ENCODE results near the gene MAN2B2.

MAN2B2 gene

GRCh38 chr4:6658597-6659075 is 83.6 kb downstream of the MAN2B2 start:
- Histone ChIP-seq H3K4me3 (ENCODE audit: low read length) (no peak overlapping the region), H3K9me2 (replicated peaks; ENCODE audit: insufficient read depth, low read length) (no peaks in the 10 kb centered on the region), H3K4me2 (ENCODE audit: low read depth, low read length) (no peak overlapping the region), H3K79me2 (ENCODE audit: low read length) (no peaks in the 10 kb centered on the region), H3F3A (ENCODE audit: insufficient read depth, low read length) (no peaks in the 10 kb centered on the region), H3K9ac (ENCODE audit: low read length) (no peak overlapping the region), H4K20me1 (ENCODE audit: insufficient read depth, low read length) (no peaks in the 10 kb centered on the region), H3K27ac (ENCODE audit: low read length) (no peak overlapping the region), H3K9me3 (replicated peaks; ENCODE audit: insufficient read depth, low read length) (no peaks in the 10 kb centered on the region), H3K4me1 (ENCODE audit: low read length) (no peaks in the 10 kb centered on the region), H3K36me3 (replicated peaks; ENCODE audit: insufficient read depth, low read length) (no peaks in the 10 kb centered on the region), H2AFZ (ENCODE audit: low read length) (no peak overlapping the region), H3K27me3 (replicated peaks; ENCODE audit: insufficient read depth, low read length) (peaks cover 54% of the 10 kb centered on the region)
- DNase-seq: no peak
- TF ChIP-seq CTCF (IDR thresholded peaks at IDR 0.05; ENCODE audit: low read length): no peak
- no peak for TF ChIP-seq EZH2phosphoT487 (IDR thresholded peaks at IDR 0.05; ENCODE audit: low read length)
- TF ChIP-seq EZH2 (optimal IDR thresholded peaks at IDR 0.05; ENCODE audit: low read depth, low read length): no peak

GRCh38 chr4:6659897-6660296 is 84.9 kb downstream of the MAN2B2 start:
- Histone ChIP-seq H3K4me1 (ENCODE audit: low read length) (no peaks in the 10 kb centered on the region), H3F3A (ENCODE audit: insufficient read depth, low read length) (no peaks in the 10 kb centered on the region), H2AFZ (ENCODE audit: low read length) (no peak overlapping the region), H3K9me3 (replicated peaks; ENCODE audit: insufficient read depth, low read length) (no peaks in the 10 kb centered on the region), H3K27me3 (replicated peaks; ENCODE audit: insufficient read depth, low read length) (peaks cover 54% of the 10 kb centered on the region), H4K20me1 (ENCODE audit: insufficient read depth, low read length) (no peaks in the 10 kb centered on the region), H3K4me2 (ENCODE audit: low read depth, low read length) (no peak overlapping the region), H3K4me3 (ENCODE audit: low read length) (no peak overlapping the region), H3K9me2 (replicated peaks; ENCODE audit: insufficient read depth, low read length) (no peaks in the 10 kb centered on the region), H3K27ac (ENCODE audit: low read length) (no peak overlapping the region), H3K79me2 (ENCODE audit: low read length) (no peaks in the 10 kb centered on the region), H3K36me3 (replicated peaks; ENCODE audit: insufficient read depth, low read length) (no peaks in the 10 kb centered on the region), H3K9ac (ENCODE audit: low read length) (no peak overlapping the region)
- DNase-seq: no peak
- TF ChIP-seq EZH2phosphoT487 (IDR thresholded peaks at IDR 0.05; ENCODE audit: low read length) (no peak), EZH2 (optimal IDR thresholded peaks at IDR 0.05; ENCODE audit: low read depth, low read length) (no peak), CTCF (IDR thresholded peaks at IDR 0.05; ENCODE audit: low read length) (no peak)

- Histone ChIP-seq H3K79me2 (ENCODE audit: low read length) (no peaks in the 10 kb centered on the region), H3K27ac (ENCODE audit: low read length) (no peak overlapping the region), H3K9me3 (replicated peaks; ENCODE audit: insufficient read depth, low read length) (no peaks in the 10 kb centered on the region), H3K9ac (ENCODE audit: low read length) (no peak overlapping the region), H3K4me3 (ENCODE audit: low read length) (no peak overlapping the region), H4K20me1 (ENCODE audit: insufficient read depth, low read length) (no peaks in the 10 kb centered on the region), H2AFZ (ENCODE audit: low read length) (no peak overlapping the region), H3K27me3 (replicated peaks; ENCODE audit: insufficient read depth, low read length) (peaks cover 54% of the 10 kb centered on the region), H3K9me2 (replicated peaks; ENCODE audit: insufficient read depth, low read length) (no peaks in the 10 kb centered on the region), H3K36me3 (replicated peaks; ENCODE audit: insufficient read depth, low read length) (no peaks in the 10 kb centered on the region), H3F3A (ENCODE audit: insufficient read depth, low read length) (no peaks in the 10 kb centered on the region), H3K4me1 (ENCODE audit: low read length) (no peaks in the 10 kb centered on the region), H3K4me2 (ENCODE audit: low read depth, low read length) (no peak overlapping the region)
- DNase-seq: no peak
- no peak for TF ChIP-seq EZH2phosphoT487 (IDR thresholded peaks at IDR 0.05; ENCODE audit: low read length)
- no peak for TF ChIP-seq EZH2 (optimal IDR thresholded peaks at IDR 0.05; ENCODE audit: low read depth, low read length)
- TF ChIP-seq CTCF (IDR thresholded peaks at IDR 0.05; ENCODE audit: low read length): no peak
Observed at GRCh38 chr4:6660430-6660829, 85.4 kb downstream of the MAN2B2 start.

Data from MM.1S (cell line).